Loucy (cell line): ENCODE results near the gene WASL.

Source experiments
- CTCF ChIP-seq: fragments of 200-600 bp; sonication (generic); conservative IDR thresholded peaks from 2 replicates; pipeline ENCODE4 v1.5.1; 2014; ENCODE audit warnings: mild to moderate bottlenecking, antibody characterized with exemption, low read length
- EZH2phosphoT487 ChIP-seq: fragments of 200-600 bp; IDR thresholded peaks from 2 replicates; pipeline ENCODE4 v1.6.1; 2018; ENCODE audit warnings: antibody characterized with exemption, mild to moderate bottlenecking, moderate library complexity, borderline replicate concordance

GRCh38 chr7:123772652-123773051 is 23.8 kb upstream of the WASL start:
- no peak for TF ChIP-seq EZH2phosphoT487
- TF ChIP-seq CTCF: no peak
